Measurements from ENCODE around the gene LRRC19.

DNA sequence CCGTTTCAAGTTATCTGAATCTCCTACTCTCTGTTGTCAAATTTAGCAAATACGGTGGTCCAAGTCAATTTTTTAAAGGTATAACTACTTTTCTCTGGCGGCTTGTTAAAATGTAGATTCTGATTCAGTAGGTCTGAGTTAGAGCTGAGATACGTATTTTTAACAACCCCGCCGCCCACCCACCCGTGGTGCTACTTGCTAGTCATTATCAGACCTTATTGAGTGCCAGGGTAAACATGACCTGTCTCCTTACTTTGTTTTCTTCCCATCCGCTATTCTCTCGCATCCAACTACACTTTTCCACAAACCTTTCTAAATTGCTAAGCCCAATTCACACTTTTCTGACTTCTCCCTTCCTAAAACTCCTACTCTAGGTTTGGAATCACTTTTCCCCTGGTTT, 57.7 kb downstream of the LRRC19 start:
- TF ChIP-seq, protein P1, sequence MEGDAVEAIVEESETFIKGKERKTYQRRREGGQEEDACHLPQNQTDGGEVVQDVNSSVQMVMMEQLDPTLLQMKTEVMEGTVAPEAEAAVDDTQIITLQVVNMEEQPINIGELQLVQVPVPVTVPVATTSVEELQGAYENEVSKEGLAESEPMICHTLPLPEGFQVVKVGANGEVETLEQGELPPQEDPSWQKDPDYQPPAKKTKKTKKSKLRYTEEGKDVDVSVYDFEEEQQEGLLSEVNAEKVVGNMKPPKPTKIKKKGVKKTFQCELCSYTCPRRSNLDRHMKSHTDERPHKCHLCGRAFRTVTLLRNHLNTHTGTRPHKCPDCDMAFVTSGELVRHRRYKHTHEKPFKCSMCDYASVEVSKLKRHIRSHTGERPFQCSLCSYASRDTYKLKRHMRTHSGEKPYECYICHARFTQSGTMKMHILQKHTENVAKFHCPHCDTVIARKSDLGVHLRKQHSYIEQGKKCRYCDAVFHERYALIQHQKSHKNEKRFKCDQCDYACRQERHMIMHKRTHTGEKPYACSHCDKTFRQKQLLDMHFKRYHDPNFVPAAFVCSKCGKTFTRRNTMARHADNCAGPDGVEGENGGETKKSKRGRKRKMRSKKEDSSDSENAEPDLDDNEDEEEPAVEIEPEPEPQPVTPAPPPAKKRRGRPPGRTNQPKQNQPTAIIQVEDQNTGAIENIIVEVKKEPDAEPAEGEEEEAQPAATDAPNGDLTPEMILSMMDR (IDR thresholded peaks at IDR 0.05) = no peak
- no peak for TF ChIP-seq POLR2AphosphoS5 (IDR thresholded peaks at IDR 0.05)

Data from esophagus muscularis mucosa (tissue), 3 donors.